GM12891 (cell line): ENCODE results near the gene PAN3.

ENCODE experiments used
- PAX5 ChIP-seq: IDR thresholded peaks from 2 replicates; pipeline ENCODE4 v1.6.1; 2011; ENCODE audit warnings: low read length, moderate library complexity, mild to moderate bottlenecking; ENCODE audit not compliant: insufficient read depth, severe bottlenecking
- POLR2A ChIP-seq: IDR thresholded peaks from 2 replicates; pipeline ENCODE4 v1.6.1; 2011; ENCODE audit warnings: low read depth, low read length, control low read depth
- POLR2AphosphoS5 ChIP-seq: IDR thresholded peaks from 2 replicates; pipeline ENCODE4 v1.6.1; 2011; ENCODE audit warnings: low read depth, low read length, control low read depth
- POU2F2 ChIP-seq: IDR thresholded peaks from 2 replicates; pipeline ENCODE4 v1.6.1; 2011; ENCODE audit warnings: low read depth, mild to moderate bottlenecking, control low read depth, low read length, moderate library complexity
- SPI1 ChIP-seq: IDR thresholded peaks from 2 replicates; pipeline ENCODE4 v1.6.1; 2011; ENCODE audit warnings: low read depth, low read length, control low read depth
- TAF1 ChIP-seq: IDR thresholded peaks from 2 replicates; pipeline ENCODE4 v1.6.1; 2011; ENCODE audit warnings: low read depth, low read length, control low read depth

DNA sequence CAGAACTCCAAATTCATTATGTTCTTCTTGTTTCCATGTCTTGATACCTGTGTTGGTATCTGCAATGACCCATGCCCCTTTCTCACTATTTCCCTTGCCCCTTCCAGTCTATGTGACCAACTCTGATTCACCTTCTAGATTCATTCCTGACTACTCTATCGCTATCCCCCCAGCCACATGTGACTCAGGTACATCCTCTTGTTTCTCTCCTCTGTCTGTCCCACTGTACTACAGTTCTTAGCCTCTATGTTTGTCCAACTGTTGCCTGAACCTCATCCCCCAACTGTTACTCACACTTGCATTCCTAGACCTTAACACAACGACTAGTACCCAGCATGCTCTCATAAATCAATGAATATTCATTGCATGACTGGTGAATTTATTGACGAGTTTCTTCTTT lies 27.9 kb upstream of the PAN3 start:
- TF ChIP-seq POLR2A (no peak), POU2F2 (no peak), TAF1 (no peak), POLR2AphosphoS5 (no peak), SPI1 (no peak), PAX5 (no peak)
